K562 (cell line): ENCODE measurements around the gene IGIP.

Experiments
- IRF2 ChIP-seq: sonication (generic); formaldehyde crosslinking; IDR thresholded peaks from 2 replicates; pipeline ENCODE4 v1.8.1; 2022; ENCODE audit warnings: mild to moderate bottlenecking, missing genetic modification reagents
- MBD2 ChIP-seq: sonication (generic); IDR thresholded peaks from 2 replicates; pipeline ENCODE4 v1.6.1; 2016; ENCODE audit warnings: low read depth, borderline replicate concordance
- PCBP1 ChIP-seq: fragments of 200-400 bp; formaldehyde crosslinking; IDR thresholded peaks from 2 replicates; pipeline ENCODE4 v1.6.1; 2018; ENCODE audit warnings: mild to moderate bottlenecking, low read depth, low read length; ENCODE audit not compliant: poor library complexity, severe bottlenecking
- POLR2A ChIP-seq: fragments of 450-650 bp; conservative IDR thresholded peaks from 2 replicates; pipeline ENCODE4 v1.6.1; 2016
- RBFOX2 ChIP-seq: fragments of 200-400 bp; formaldehyde crosslinking; IDR thresholded peaks from 2 replicates; pipeline ENCODE4 v1.6.1; 2017; ENCODE audit warnings: low read depth, mild to moderate bottlenecking, low read length, moderate library complexity
- ZNF431 ChIP-seq: sonication (generic); formaldehyde crosslinking; IDR thresholded peaks from 2 replicates; pipeline ENCODE4 v1.8.0; 2022; ENCODE audit warnings: mild to moderate bottlenecking, missing genetic modification reagents
- TF ChIP-seq, protein P1 (sequence below), 3 experiments: IDR thresholded peaks in 2 of 3; conservative IDR thresholded peaks in 1 of 3; 2 replicates each; pipeline ENCODE4 v1.5.1; 2011 to 2012; ENCODE audit warnings: low read length in 3 of 3, mild to moderate bottlenecking in 3 of 3, control low read depth in 2 of 3, improper control_type of control experiment in 1 of 3, inconsistent platforms in 1 of 3, low read depth in 1 of 3, mixed read lengths in 1 of 3, moderate library complexity in 1 of 3; ENCODE audit not compliant: insufficient read depth in 2 of 3
- TF ChIP-seq, protein P2 (sequence below): fragments of 250-450 bp; sonication (Bioruptor Pico); IDR thresholded peaks from 2 replicates; pipeline ENCODE4 v1.8.0; 2021; ENCODE audit warnings: borderline replicate concordance, mild to moderate bottlenecking, moderate library complexity; ENCODE audit not compliant: poor library complexity, severe bottlenecking

DNA sequence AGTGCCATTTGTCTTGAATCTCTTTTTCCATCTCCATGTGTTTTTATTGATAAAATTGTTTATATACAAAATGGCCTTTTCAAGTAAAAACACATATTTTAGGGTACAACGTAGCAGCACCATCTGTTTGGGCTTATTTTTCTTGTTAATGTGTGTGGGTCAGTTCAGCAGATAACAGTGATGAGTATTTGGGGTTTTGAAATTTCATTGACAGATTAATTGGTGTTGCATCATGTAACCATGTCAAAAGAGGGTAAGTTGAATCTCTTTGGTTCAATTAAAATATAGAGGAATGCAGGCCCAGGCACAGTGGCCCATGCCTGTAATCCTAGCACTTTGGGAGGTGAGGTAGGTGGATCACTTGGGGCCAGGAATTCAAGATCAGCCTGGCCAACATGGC lies 31.9 kb upstream of the IGIP start:
- TF ChIP-seq, protein P1, sequence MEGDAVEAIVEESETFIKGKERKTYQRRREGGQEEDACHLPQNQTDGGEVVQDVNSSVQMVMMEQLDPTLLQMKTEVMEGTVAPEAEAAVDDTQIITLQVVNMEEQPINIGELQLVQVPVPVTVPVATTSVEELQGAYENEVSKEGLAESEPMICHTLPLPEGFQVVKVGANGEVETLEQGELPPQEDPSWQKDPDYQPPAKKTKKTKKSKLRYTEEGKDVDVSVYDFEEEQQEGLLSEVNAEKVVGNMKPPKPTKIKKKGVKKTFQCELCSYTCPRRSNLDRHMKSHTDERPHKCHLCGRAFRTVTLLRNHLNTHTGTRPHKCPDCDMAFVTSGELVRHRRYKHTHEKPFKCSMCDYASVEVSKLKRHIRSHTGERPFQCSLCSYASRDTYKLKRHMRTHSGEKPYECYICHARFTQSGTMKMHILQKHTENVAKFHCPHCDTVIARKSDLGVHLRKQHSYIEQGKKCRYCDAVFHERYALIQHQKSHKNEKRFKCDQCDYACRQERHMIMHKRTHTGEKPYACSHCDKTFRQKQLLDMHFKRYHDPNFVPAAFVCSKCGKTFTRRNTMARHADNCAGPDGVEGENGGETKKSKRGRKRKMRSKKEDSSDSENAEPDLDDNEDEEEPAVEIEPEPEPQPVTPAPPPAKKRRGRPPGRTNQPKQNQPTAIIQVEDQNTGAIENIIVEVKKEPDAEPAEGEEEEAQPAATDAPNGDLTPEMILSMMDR (IDR thresholded peaks at IDR 0.05 in 2 of 3, conservative IDR thresholded peaks at IDR 0.05 in 1 of 3; ENCODE audit: insufficient read depth in 2 of 3, low read depth in 1 of 3, low read length in 3 of 3) = no peak
- no peak for TF ChIP-seq POLR2A
- TF ChIP-seq, protein P2, sequence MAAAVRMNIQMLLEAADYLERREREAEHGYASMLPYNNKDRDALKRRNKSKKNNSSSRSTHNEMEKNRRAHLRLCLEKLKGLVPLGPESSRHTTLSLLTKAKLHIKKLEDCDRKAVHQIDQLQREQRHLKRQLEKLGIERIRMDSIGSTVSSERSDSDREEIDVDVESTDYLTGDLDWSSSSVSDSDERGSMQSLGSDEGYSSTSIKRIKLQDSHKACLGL = no peak
- TF ChIP-seq IRF2 = no peak
- TF ChIP-seq ZNF431 = no peak
- no peak for TF ChIP-seq PCBP1
- TF ChIP-seq MBD2 = no peak
- no peak for TF ChIP-seq RBFOX2
